ENCODE results near the gene RALGAPA1.

GRCh38 chr14:35637269-35637668, 171.8 kb downstream of the RALGAPA1 start:
- TF ChIP-seq CTCF (IDR thresholded peaks at IDR 0.05; ENCODE audit: poor library complexity, severe bottlenecking): no peak
- TF ChIP-seq MXI1 (conservative IDR thresholded peaks at IDR 0.05; ENCODE audit: poor library complexity, severe bottlenecking): no peak
- no peak for TF ChIP-seq RAD21 (conservative IDR thresholded peaks at IDR 0.05)
- no peak for TF ChIP-seq POLR2AphosphoS5 (IDR thresholded peaks at IDR 0.05)

All from neural cell (in vitro differentiated cells).